Mononuclear cell (primary cell): ENCODE data around the gene POLDIP3. TPM values are rescaled to one million over a fixed set of nuclear protein-coding genes. Genes with fewer than 3 reads are reported as not detected.

ENCODE experiments used
- H3K27me3 ChIP-seq: 2 replicates; pipeline ENCODE4 v1.6.0; 2011; ENCODE audit warnings: low read length, control low read depth; ENCODE audit not compliant: insufficient read depth
- H3K4me1 ChIP-seq: 2 replicates; pipeline ENCODE4 v1.5.1; 2011; ENCODE audit warnings: mild to moderate bottlenecking, low read length, control low read depth; ENCODE audit not compliant: insufficient read depth
- H3K4me3 ChIP-seq: 2 replicates; pipeline ENCODE4 v1.5.1; 2011; ENCODE audit warnings: mild to moderate bottlenecking, low read length, moderate library complexity
- H3K9me3 ChIP-seq: 2 replicates; pipeline ENCODE4 v1.5.1; 2011; ENCODE audit warnings: low read depth, mild to moderate bottlenecking, control low read depth, low read length
- total RNA-seq: library from RNA; depleted of rRNA; stranded (reverse); fragments of >200 nt; gene quantifications from one replicate; pipeline ENCODE4 v1.2.3, GENCODE V29; 2012

The POLDIP3 gene
- total RNA-seq, 1 donor, result 38.6 TPM

- Histone ChIP-seq H3K4me3 (no peak overlapping the region), H3K9me3 (no peaks in the 10 kb centered on the region), H3K27me3 (no peaks in the 10 kb centered on the region), H3K4me1 (peaks cover 69% of the 10 kb centered on the region)
These were observed 30.8 kb upstream of the POLDIP3 start for GRCh38 chr22:42645341-42645937.

- Histone ChIP-seq H3K27me3 (no peaks in the 10 kb centered on the region), H3K9me3 (no peaks in the 10 kb centered on the region), H3K4me3 (no peak overlapping the region), H3K4me1 (peaks cover 66% of the 10 kb centered on the region)
These were observed 30.0 kb upstream of the POLDIP3 start for GRCh38 chr22:42644422-42645340.

- no peak overlapping the region for H3K4me3 ChIP-seq
- no peaks in the 10 kb centered on the region for H3K9me3 ChIP-seq
- H3K4me1 ChIP-seq, result peaks cover 63% of the 10 kb centered on the region
- H3K27me3 ChIP-seq, result no peaks in the 10 kb centered on the region
These were observed 29.1 kb upstream of the POLDIP3 start for GRCh38 chr22:42643634-42644421.

GRCh38 chr22:42642806-42643633 is 28.3 kb upstream of the POLDIP3 start:
- peaks cover 56% of the 10 kb centered on the region for H3K4me1 ChIP-seq
- H3K9me3 ChIP-seq, result no peaks in the 10 kb centered on the region
- no peak overlapping the region for H3K4me3 ChIP-seq
- no peaks in the 10 kb centered on the region for H3K27me3 ChIP-seq

- H3K9me3 ChIP-seq, result no peaks in the 10 kb centered on the region
- H3K4me1 ChIP-seq, result peaks cover 45% of the 10 kb centered on the region
- no peaks in the 10 kb centered on the region for H3K27me3 ChIP-seq
- no peak overlapping the region for H3K4me3 ChIP-seq
These were observed 27.2 kb upstream of the POLDIP3 start for GRCh38 chr22:42641801-42642413.

- Histone ChIP-seq H3K9me3 (no peaks in the 10 kb centered on the region), H3K4me1 (peaks cover 22% of the 10 kb centered on the region), H3K4me3 (no peak overlapping the region), H3K27me3 (no peaks in the 10 kb centered on the region)
These were observed 25.0 kb upstream of the POLDIP3 start for GRCh38 chr22:42639541-42640241.

GRCh38 chr22:42637555-42637954 is 22.9 kb upstream of the POLDIP3 start:
- Histone ChIP-seq H3K9me3 (no peaks in the 10 kb centered on the region), H3K4me3 (no peak overlapping the region), H3K4me1 (peaks cover 2% of the 10 kb centered on the region), H3K27me3 (no peaks in the 10 kb centered on the region)

GRCh38 chr22:42636506-42636905 is 21.8 kb upstream of the POLDIP3 start:
- Histone ChIP-seq H3K27me3 (no peaks in the 10 kb centered on the region), H3K4me3 (no peak overlapping the region), H3K9me3 (no peaks in the 10 kb centered on the region), H3K4me1 (no peaks in the 10 kb centered on the region)

- Histone ChIP-seq H3K9me3 (no peaks in the 10 kb centered on the region), H3K4me1 (no peaks in the 10 kb centered on the region), H3K27me3 (no peaks in the 10 kb centered on the region), H3K4me3 (no peak overlapping the region)
These were observed 20.8 kb upstream of the POLDIP3 start for GRCh38 chr22:42635531-42635930.

GRCh38 chr22:42633013-42633412 is 18.3 kb upstream of the POLDIP3 start:
- Histone ChIP-seq H3K4me1 (no peaks in the 10 kb centered on the region), H3K4me3 (no peak overlapping the region), H3K27me3 (no peaks in the 10 kb centered on the region), H3K9me3 (no peaks in the 10 kb centered on the region)

- Histone ChIP-seq H3K4me3 (no peak overlapping the region), H3K9me3 (no peaks in the 10 kb centered on the region), H3K4me1 (no peaks in the 10 kb centered on the region), H3K27me3 (no peaks in the 10 kb centered on the region)
These were observed 17.4 kb upstream of the POLDIP3 start for GRCh38 chr22:42632096-42632495.

- Histone ChIP-seq H3K27me3 (no peaks in the 10 kb centered on the region), H3K9me3 (no peaks in the 10 kb centered on the region), H3K4me1 (no peaks in the 10 kb centered on the region), H3K4me3 (no peak overlapping the region)
These were observed 16.4 kb upstream of the POLDIP3 start for GRCh38 chr22:42630901-42631602.

- no peaks in the 10 kb centered on the region for H3K9me3 ChIP-seq
- no peaks in the 10 kb centered on the region for H3K27me3 ChIP-seq
- H3K4me1 ChIP-seq, result no peaks in the 10 kb centered on the region
- no peak overlapping the region for H3K4me3 ChIP-seq
These were observed 15.5 kb upstream of the POLDIP3 start for GRCh38 chr22:42630211-42630610.
